Aorta (tissue), 5 donors: Measurements from ENCODE around the gene LTBP2. TPM values are rescaled to one million over a fixed set of nuclear protein-coding genes. Genes with fewer than 3 reads are reported as not detected.

Experiments
- ATAC-seq: fragments of 200-7000 bp; cut with Tn5 transposase; one replicate; pipeline ENCODE4 v1.9.1; 2022; ENCODE audit warnings: moderate library complexity; ENCODE audit not compliant: low FRiP score
- DNase-seq, 2 donors: peaks; one replicate each; pipeline ENCODE4 v3.0.0-alpha.2; 2020
- H3K27ac ChIP-seq, 2 donors: one replicate each; pipeline ENCODE4 v1.5.1; 2013; ENCODE audit warnings: low read length in 2 of 2, mild to moderate bottlenecking in 2 of 2, moderate library complexity in 2 of 2, control low read depth in 1 of 2, inconsistent platforms in 1 of 2, low read depth in 1 of 2
- H3K27me3 ChIP-seq, 2 donors: one replicate each; pipeline ENCODE4 v1.6.1; 2013; ENCODE audit warnings: control low read depth in 1 of 2, low read length in 1 of 2, mild to moderate bottlenecking in 1 of 2, moderate library complexity in 1 of 2; ENCODE audit not compliant: insufficient read depth in 2 of 2, control insufficient read depth in 1 of 2
- H3K36me3 ChIP-seq, 2 donors: one replicate each; pipeline ENCODE4 v1.6.1; 2013; ENCODE audit warnings: control low read depth in 1 of 2, low read length in 1 of 2, mild to moderate bottlenecking in 1 of 2; ENCODE audit not compliant: insufficient read depth in 2 of 2, control insufficient read depth in 1 of 2
- H3K4me1 ChIP-seq, 2 donors: one replicate each; pipeline ENCODE4 v1.6.1; 2013; ENCODE audit warnings: low read length in 2 of 2, control low read depth in 1 of 2, mild to moderate bottlenecking in 1 of 2, moderate library complexity in 1 of 2; ENCODE audit not compliant: insufficient read depth in 2 of 2, control insufficient read depth in 1 of 2
- H3K4me3 ChIP-seq, 2 donors: one replicate each; pipeline ENCODE4 v1.5.1; 2013; ENCODE audit warnings: low read length in 2 of 2, control low read depth in 1 of 2, mild to moderate bottlenecking in 1 of 2
- H3K9me3 ChIP-seq: one replicate; pipeline ENCODE4 v1.6.1; 2013; ENCODE audit warnings: mild to moderate bottlenecking, low read length; ENCODE audit not compliant: control insufficient read depth
- WGBS, 2 donors: extraction: QIAGEN DNeasy Blood & Tissue Kit; methylation state at CpG; one replicate each; pipeline ENCODE4 v1.1.7; 2013; 5-methylcytosine and 5-hydroxymethylcytosine counted together
- intact Hi-C, 2 donors: fragments of 100-400 bp; cut with DNase I; formaldehyde crosslinking; loops; one replicate each; pipeline versions ENCODE4 v1.14.2 to v1.15.0; 2022
- polyA plus RNA-seq, 2 donors: library from polyadenylated mRNA; stranded (reverse); fragments of 200-250 nt; gene quantifications; one replicate each; pipeline ENCODE4 v1.2.3, GENCODE V29; 2013
- total RNA-seq, 2 donors: library from RNA; stranded (reverse); fragmentation: NEBNext Ultra II Directional; extraction: Animal tissue kit (Norgen Biotek cat#: 25700); gene quantifications; one replicate each; pipeline ENCODE4 v1.2.1, GENCODE V29; 2021
- donor health status: healthy with polysubstance abuse.
- donor health status: Bipolar disorder and iron deficiency.
- donor health status: DM: no; HTN: no; CAD: no.
- donor health status: DM: no; HTN: no; CAD: no.
- donor health status: DM: yes; HTN: yes; CAD: no.

Gene LTBP2
- total and polyA plus RNA-seq, 4 donors: 40.4 to 363 (median 228) TPM

DNA sequence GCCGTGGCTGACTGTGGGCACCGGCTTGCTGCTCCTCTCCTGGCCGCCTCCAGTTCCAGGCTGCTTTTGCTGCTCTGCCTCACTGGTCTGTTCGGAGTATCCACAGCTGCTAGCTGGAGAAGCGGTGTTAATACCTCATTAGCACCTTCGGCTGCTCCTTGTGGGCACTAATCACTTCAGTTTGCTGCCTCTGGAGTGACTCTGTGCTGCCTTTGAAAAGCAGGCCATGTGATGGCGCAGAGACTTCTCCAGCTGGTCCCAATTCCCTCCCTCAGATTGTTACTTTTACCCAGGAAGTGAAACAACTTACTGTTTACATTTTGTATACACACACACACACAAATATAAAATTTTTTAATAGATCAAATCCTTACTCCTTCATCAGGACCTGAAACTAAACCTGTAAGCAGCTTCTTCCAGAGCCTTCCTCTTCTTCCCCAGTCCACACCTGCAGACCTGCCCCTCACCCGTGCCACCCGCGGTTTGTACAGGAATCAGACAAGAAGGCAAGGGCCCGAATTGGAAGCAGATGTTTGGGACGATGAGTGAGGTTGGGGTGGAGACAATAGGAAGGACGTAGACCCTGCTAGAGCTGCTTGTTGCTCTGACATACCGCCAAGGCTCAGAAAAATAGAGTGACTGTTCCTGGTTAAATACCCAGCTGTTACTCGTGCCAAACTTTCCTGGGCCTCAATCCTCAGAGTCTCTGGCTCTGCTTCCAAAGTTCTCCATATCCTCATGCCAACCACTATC lies 41.5 kb upstream of the LTBP2 start:
- intact Hi-C loops: loop anchor here in 1 of 2 donors (5.0 kb wide), 1 partner anchor 36 kb away; no protein-coding TSS in a partner anchor
- ATAC-seq (no peak), DNase-seq (no peak)
- 15 to 20% methylated on average over 15 of the region's 15 CpGs for WGBS, 2 donors
- peaks cover 5 to 10% of the 10 kb centered on the region in 2 donors for H3K4me1 ChIP-seq
- H3K4me3 ChIP-seq: no peak overlapping the region
- peak overlapping the region in 1 of 2 donors; percentile 61 for H3K27ac ChIP-seq
- no peaks in the 10 kb centered on the region for H3K36me3 ChIP-seq
- H3K9me3 ChIP-seq: no peaks in the 10 kb centered on the region
- H3K27me3 ChIP-seq: no peaks in the 10 kb centered on the region

DNA sequence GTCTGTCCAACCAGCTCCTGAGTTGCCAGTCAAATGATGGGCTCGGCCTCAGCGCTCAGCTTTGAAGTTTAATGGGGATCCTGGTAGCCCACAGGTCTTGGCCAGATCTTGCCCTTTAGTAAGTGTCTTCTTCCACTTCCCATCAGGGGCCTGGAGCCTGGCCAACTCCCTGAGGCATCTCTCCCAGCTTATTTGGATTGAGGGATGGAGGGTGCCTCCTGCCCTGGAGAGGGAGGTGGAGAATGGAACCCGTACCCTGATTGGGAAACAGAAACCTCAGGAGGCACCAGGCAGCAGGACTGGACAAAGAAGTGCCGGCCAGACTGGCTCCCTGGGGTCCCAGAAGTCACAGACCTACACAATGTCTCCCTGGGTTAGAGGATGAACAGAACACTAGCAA lies 40.5 kb upstream of the LTBP2 start:
- Histone ChIP-seq H3K27ac (no peak overlapping the region), H3K4me1 (peaks cover 5 to 14% of the 10 kb centered on the region in 2 donors), H3K9me3 (no peaks in the 10 kb centered on the region), H3K4me3 (no peak overlapping the region), H3K27me3 (no peaks in the 10 kb centered on the region), H3K36me3 (no peaks in the 10 kb centered on the region)
- DNase-seq (no peak), ATAC-seq (no peak)
- 64 to 71% methylated on average over 4 of the region's 4 CpGs for WGBS, 2 donors
- intact Hi-C loops: loop anchor here in 1 of 2 donors (5.0 kb wide), 1 partner anchor 35 kb away; no protein-coding TSS in a partner anchor

DNA sequence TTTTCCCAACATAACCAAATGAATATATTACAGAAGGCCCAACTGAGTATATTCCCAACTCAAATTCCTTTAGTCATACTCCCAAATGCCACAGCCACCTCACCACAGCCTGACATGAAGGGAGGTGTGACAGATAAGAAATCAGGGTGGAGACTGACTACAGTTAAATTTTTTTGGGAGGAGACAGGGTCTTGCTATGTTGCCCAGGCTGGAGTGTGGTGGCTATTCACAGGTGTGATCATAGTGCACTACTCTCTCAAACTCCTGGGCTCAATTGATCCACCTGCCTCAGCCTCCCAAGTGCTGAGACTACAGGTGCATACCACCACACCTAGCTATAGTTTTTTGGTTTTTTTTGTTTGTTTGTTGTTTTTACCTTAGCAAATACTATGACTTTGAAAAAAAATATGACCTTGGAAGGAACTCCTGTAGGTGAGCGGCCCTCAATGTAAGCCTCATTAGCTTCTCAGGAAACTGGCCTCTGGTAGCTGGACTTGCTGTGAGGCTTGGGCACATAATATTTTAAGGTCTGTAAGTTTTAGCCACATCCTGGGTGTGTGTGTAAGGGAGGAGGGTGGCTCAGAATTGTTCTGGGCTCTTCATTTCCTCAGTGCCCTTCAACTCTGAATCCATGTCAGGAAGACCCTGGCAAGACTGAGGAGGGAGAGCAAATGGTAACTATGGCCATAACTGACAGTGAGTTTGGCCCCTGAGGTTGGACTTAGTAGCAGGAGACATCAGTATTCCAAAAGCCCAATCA lies 39.1 kb upstream of the LTBP2 start:
- H3K4me1 ChIP-seq: peaks cover 5 to 14% of the 10 kb centered on the region in 2 donors
- no peaks in the 10 kb centered on the region for H3K27me3 ChIP-seq
- DNase-seq (no peak), ATAC-seq (no peak)
- no peaks in the 10 kb centered on the region for H3K36me3 ChIP-seq
- H3K27ac ChIP-seq: no peak overlapping the region
- H3K9me3 ChIP-seq: no peaks in the 10 kb centered on the region
- no peak overlapping the region for H3K4me3 ChIP-seq
- 97 to 100% methylated on average over 1 of the region's 1 CpG for WGBS, 2 donors
- intact Hi-C loops: loop anchor here in 1 of 2 donors (5.0 kb wide), 1 partner anchor 34 kb away; no protein-coding TSS in a partner anchor

DNA sequence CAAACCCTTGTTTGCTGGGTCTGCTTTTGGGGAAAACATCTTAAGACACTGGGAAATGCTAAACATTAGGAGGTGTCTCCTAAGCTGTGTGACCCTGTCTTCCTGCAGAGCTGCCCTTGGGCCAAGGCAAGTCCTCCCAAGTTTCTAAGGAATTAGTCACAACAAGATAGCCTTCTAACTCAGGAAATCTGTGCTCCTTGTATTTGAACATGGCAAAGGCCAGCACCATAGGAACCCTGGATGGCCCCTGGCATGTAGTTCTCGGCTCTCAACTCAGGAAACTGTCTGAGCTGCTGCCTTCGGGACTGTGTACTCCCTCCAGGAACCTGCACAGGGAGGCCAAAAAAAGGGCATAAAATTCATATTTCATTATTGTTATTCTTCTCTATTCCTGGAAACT lies 37.6 kb upstream of the LTBP2 start:
- peak overlapping the region; percentile 70 to 79 for H3K27ac ChIP-seq
- ATAC-seq: peak; percentile 13
- 5 to 9% methylated on average over 2 of the region's 2 CpGs for WGBS, 2 donors

DNA sequence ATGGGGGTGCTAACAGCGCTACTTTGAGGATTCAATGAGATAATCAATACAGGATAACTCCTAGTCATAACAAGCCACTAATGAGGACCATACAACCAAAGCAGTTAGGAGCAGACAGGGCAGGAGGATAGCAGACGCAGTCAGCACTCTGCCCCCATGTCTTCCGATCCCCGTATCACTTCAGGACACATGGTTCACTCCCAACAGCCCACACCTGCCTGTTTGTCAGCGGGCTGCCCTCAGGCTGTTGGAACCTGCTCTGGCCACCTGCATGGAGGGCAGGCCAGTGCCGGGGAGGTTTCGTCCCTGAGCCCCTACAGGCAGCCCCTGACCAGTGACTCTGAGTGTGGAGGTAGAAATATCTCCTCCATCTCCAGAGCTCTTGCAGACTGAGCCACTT lies 37.1 kb upstream of the LTBP2 start:
- peak overlapping the region; percentile 70 to 79 for H3K27ac ChIP-seq

More for the DNA sequence above, 37.6 kb upstream of the LTBP2 start:
- no peak for DNase-seq
- Histone ChIP-seq H3K4me3 (no peak overlapping the region), H3K27me3 (no peaks in the 10 kb centered on the region), H3K4me1 (peaks cover 2 to 11% of the 10 kb centered on the region in 2 donors), H3K9me3 (no peaks in the 10 kb centered on the region), H3K36me3 (no peaks in the 10 kb centered on the region)
- intact Hi-C loops: loop anchor here in 1 of 2 donors (5.0 kb wide), 1 partner anchor 32 kb away; no protein-coding TSS in a partner anchor

DNA sequence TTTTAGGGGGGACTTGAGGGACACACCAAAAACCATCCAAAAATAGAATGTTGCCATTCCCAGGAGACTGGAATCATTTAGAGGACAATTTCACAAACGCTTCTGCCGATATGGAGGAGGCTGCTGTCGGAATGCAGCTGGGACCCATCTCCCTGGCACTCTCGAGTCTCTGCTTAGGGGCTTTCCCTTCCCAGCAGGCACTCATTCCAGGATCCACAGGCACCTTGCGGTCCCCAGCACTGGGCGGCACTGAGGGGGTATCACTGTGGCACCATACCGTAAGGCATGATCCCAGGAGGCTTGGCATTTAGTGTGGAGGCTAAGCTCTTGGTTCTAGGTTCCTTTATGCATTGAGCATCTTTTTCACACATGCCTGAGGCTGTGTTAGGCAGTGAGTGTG lies 36.6 kb upstream of the LTBP2 start:
- 17% methylated on average over 7 of the region's 7 CpGs for WGBS, 2 donors
- H3K4me3 ChIP-seq: no peak overlapping the region
- peak overlapping the region; percentile 29 to 79 for H3K27ac ChIP-seq
- DNase-seq (no peak), ATAC-seq (no peak)
- H3K27me3 ChIP-seq: no peaks in the 10 kb centered on the region
- no peaks in the 10 kb centered on the region for H3K36me3 ChIP-seq
- H3K4me1 ChIP-seq: peaks cover 1 to 6% of the 10 kb centered on the region in 2 donors
- intact Hi-C loops: no loop called here
- H3K9me3 ChIP-seq: no peaks in the 10 kb centered on the region

More for the DNA sequence above, 37.1 kb upstream of the LTBP2 start:
- intact Hi-C loops: no loop called here
- Histone ChIP-seq H3K9me3 (no peaks in the 10 kb centered on the region), H3K36me3 (no peaks in the 10 kb centered on the region), H3K4me1 (peaks cover 4 to 6% of the 10 kb centered on the region in 2 donors), H3K4me3 (no peak overlapping the region), H3K27me3 (no peaks in the 10 kb centered on the region)
- WGBS, 2 donors: 82 to 88% methylated on average over 7 of the region's 7 CpGs
- DNase-seq (no peak), ATAC-seq (no peak)

DNA sequence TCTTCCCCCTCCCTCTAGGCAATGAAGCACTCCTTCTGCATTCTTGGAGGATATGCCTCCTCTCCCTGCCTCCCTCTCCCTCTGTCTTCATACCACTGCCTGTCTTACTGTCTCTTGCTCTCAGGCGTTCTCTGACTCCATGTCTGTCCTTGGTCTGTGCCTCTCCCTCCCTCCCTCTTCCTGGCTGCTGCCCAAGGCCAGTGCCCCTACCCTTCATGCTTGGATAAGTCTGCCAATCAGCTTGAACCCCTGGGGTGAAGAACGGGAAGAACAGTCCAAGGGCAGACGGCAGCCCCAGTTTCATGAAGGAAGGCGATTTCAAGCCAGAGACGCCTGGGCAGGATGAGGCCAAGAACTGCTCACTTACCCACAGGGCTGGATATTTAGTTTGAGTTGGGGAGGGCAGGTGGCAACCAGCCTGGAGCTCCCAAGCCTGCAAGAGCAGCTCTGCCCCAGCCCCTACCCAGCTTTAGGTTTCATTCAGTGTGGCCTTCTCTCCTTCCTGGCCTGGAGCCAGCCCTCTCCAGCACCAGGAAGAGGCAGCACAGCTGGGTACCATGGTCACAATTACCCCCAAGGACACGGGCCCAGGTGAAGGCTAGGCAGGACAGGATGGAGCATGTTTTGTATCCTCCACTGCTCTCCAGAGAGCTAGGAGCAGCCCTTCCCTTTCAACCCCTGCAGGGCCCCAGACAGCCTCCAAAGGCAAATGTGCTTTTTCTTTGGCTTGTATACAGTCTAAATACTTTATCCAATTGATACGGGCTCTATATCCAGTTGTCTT lies 35.8 kb upstream of the LTBP2 start:
- Histone ChIP-seq H3K36me3 (no peaks in the 10 kb centered on the region), H3K9me3 (no peaks in the 10 kb centered on the region), H3K4me3 (no peak overlapping the region), H3K27ac (peak overlapping the region; percentile 79 to 80), H3K27me3 (no peaks in the 10 kb centered on the region), H3K4me1 (peaks cover 1 to 6% of the 10 kb centered on the region in 2 donors)
- ATAC-seq (peak; percentile 19), DNase-seq (no peak)
- intact Hi-C loops: no loop called here
- 1 to 4% methylated on average over 7 of the region's 7 CpGs for WGBS, 2 donors

DNA sequence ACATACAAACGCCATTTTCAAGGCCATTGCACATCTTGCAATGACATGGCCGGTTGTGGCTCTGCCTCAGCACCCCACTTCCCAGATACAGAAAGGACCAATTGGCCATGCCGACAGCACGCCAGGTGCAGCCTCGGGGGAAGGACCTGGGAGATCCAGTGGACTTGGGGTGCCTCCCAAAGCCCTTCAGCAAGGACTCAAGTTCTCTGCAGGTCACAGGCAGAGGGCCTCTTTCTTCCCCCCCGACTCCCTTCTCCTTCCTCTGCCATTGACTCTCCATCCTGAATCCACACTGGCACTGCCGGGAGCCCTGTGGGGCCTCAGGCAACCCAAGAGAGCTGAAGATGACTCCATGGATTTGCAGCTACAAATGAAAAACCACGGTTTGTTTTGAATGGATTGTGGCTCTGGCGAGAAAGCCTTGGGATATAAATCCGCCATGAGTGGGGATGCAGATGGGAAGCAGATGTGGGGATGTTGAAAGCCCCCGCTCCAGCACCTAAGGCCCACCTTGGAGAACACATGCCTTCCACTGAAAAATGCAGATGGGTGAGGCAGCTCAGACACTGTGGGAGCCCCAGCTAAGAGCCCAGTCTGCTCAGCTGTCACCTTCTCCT lies 35.1 kb upstream of the LTBP2 start:
- intact Hi-C loops: no loop called here
- Histone ChIP-seq H3K36me3 (no peaks in the 10 kb centered on the region), H3K27ac (peak overlapping the region; percentile 79 to 80), H3K27me3 (no peaks in the 10 kb centered on the region), H3K9me3 (no peaks in the 10 kb centered on the region), H3K4me1 (peaks cover 1 to 6% of the 10 kb centered on the region in 2 donors), H3K4me3 (no peak overlapping the region)
- ATAC-seq (no peak), DNase-seq (no peak)
- WGBS, 2 donors: 82 to 83% methylated on average over 11 of the region's 11 CpGs
